Renal cortical epithelial cell (primary cell): ENCODE data around the gene CRTC3. TPM values are rescaled to one million over a fixed set of nuclear protein-coding genes. Genes with fewer than 3 reads are reported as not detected.

Experiments
- DNase-seq: peaks from one replicate; pipeline ENCODE4 v3.0.0-alpha.2; 2011; ENCODE audit warnings: low read depth
- total RNA-seq: library from RNA; depleted of rRNA; stranded (reverse); fragments of >200 nt; gene quantifications from 2 replicates; pipeline ENCODE4 v1.2.3, GENCODE V29; 2014

The CRTC3 gene
- total RNA-seq, 1 donor from 2014 or later, result 17.3 TPM

GRCh38 chr15:90523373-90523772, 6.3 kb upstream of the CRTC3 start:
- no peak for DNase-seq

- DNase-seq, result peak; percentile 23
Measured at GRCh38 chr15:90524018-90524803, 5.5 kb upstream of the CRTC3 start.

DNA sequence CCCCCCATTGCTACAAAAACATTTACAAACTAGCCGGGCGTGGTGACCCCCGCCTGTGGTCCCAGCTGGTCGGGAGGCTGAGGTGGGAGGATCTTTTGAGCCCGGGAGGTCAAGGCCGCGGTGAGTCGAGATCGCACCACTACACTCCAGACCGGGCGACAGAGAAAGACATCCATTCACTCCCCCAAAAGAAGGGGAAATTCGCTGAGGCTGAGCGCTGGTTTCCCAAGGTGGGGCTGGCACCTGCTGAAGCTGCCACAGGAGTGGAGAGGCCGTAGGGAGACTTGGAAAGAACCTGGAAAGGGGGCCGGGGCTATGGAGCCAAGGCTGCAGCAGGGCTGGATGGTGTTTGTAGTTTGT, 732 bp upstream of the CRTC3 start:
- DNase-seq, result no peak

DNA sequence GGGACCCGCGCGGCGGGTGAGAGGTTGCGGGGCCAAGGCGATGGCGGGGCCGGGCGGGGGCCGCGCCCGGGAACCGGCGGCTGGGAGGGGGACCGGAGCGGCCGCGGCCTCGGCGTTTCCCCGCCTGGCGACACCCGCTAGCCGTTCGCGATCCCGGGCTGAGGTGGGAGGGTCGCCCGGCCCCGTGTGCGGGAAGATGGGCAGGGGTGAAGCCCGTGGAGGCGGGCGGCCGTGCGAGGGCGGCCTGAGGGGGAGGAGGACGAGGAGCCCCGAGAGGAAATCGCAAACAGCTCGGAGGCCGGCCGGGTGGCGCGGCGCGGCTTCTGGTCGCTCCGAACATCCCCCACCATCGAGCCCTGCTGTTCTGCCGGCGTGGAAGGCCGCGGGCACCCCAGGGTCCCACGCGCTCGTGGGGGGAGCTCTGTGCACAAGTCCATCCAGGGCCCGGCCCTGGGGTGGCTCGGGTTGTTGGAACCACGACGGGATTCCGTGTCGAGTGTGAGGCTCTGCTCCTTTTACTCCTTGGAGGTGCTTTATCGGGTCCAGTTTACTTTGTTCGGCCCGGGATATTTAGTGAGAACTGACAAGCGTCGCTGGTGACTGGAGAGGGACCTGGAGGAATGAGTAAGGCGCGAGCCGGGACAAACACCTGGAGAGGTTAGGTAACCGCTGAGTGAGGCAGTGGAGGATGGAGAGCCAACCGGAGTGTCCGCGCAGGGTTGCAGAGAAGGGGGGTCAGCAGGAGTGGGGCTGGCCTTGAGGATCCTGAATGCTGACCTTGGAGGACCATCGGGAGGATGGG, 728 bp downstream of the CRTC3 start:
- DNase-seq, result no peak

- no peak for DNase-seq
Measured at GRCh38 chr15:90531147-90531546, 1.4 kb downstream of the CRTC3 start.

- DNase-seq, result no peak
Measured at GRCh38 chr15:90535254-90535653, 5.5 kb downstream of the CRTC3 start.

- DNase-seq, result no peak
Measured at GRCh38 chr15:90539789-90540188, 10.1 kb downstream of the CRTC3 start.

DNA sequence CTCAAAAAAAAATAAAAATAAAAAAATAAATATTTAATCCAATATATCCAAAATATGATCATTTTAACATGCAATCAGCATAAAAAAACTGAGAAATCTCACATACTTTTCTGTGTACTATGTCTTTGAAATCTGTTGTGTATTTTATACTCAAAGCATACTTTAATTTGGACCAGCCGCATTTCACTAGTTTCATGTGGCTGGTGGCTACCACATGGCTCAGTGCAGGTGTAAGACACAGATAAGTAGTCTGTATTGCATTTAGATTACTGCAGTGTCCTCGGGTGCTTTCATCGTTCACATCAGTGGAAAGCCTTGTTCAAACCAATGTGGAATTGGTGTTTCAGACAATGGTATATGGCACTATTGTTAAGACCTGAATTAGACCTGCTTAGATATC, 11.0 kb downstream of the CRTC3 start:
- no peak for DNase-seq

DNA sequence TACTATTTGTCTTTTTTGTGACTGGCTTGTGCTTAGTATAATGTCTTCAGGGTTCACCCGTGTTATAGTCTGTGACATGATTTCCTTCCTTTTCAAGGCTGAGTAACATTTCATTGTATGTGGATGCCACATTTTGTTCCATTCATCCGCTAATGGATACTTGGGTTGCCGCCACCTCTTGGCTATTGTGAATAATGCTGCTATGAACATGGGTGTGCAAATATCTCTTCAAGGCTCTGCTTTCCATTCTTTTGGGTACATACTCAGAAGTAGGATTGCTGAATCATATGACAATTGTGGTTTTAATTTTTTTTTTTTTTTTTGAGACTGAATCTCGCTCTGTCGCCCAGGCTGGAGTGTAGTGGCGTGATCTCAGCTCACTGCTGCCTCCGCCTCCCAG, 15.4 kb downstream of the CRTC3 start:
- no peak for DNase-seq

- DNase-seq, result no peak
Measured at GRCh38 chr15:90547540-90547939, 17.8 kb downstream of the CRTC3 start.

DNA sequence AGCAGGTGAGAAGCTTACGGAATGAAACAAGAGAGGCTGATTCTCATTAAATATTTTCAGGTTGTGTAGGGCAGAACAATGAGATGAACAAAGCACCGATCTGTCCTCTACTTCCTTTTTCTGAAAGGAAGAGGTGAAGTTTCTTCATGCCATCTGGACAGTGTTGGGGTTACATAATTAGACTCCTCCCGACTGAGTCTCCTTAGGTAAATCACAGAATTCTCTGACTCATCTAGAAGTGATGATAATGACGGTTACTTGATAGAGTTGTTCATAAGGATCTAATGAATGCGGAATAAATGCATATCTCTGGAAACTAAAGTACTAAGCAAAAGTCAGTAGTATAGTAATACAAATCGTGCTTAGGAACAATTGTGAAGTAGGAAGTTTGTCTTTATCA, 21.2 kb downstream of the CRTC3 start:
- no peak for DNase-seq

GRCh38 chr15:90552162-90552928, 22.6 kb downstream of the CRTC3 start:
- DNase-seq, result peak; percentile 59

DNA sequence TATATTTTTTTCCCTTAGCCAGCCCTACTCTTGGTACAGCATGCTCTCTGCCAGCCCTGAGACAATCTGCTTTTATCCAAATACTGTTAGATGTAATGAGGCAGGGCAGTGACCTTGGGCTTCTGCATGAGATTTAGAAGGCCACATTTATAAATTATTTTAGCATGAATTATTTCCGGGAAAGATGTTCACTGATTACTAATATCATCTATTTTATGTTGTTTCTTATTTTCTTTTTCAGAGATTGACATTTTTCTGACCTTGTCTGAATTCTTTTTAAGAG, 23.1 kb downstream of the CRTC3 start:
- DNase-seq, result no peak

DNA sequence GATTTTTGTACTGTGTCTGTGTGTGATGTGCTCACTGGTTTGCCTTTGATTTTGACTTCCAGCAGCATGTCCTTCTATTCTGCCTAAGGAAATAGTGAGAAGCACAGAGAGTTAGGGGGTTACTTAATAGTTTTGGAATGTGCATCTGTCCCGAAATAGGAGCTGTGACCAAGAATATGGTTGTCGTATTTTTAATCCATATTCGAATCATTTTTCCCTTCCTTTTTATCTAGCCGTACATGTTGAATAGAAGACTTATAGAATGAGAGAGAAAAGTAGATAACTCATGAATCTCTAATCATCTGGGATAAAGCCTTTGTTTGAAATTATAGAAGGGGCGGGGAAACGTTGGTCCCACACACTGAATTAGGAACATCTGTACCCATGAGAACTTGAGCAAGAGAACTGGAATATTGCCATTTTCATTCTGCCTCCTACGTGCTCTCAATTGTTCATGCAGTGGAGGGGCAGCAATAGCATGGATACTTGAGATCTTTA, 23.6 kb downstream of the CRTC3 start:
- DNase-seq, result no peak

DNA sequence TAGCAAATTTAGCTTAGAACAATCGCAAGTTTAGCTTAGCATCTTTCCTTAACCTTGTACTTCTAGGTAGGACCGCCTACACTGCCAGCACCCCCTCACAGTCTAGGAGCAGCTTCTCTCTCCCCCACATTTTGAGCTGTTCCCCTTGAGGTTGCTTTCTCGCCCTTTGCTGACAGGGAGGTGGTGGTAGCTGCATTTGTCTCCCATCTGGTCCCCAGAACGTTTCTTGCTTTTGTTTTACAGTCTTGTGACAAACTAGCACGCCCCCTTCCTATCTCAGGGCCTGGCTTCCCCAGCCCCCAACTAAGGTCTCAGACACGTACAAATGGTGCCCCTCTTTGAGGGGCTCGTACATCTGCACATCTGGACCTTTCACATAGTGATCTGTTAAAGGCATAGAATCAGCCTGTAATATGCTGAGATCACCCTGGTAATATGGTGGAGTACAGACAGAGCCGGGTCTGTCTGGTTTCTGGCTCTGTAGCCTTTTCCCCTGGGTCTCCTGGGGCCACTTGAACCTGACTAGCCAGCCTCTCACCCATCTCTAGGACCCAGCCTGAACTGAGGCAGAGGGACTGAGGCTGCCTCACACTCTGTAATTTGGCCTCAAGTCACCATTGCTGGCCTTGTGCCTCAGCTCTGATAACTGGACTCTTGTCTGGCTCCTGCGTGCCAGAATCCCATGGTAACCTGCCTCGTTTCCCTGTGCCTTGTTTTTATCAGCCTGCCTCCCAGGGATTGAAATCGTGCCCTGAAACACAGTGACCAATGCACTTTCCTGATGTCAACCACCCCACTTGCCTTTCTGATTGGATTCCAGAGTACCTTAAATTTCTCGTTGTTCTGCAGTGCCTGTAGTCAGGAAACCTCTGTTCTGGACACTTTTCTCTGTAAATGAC, 27.7 kb downstream of the CRTC3 start:
- peak; percentile 27 for DNase-seq

- no peak for DNase-seq
Measured at GRCh38 chr15:90558171-90558573, 28.4 kb downstream of the CRTC3 start.

DNA sequence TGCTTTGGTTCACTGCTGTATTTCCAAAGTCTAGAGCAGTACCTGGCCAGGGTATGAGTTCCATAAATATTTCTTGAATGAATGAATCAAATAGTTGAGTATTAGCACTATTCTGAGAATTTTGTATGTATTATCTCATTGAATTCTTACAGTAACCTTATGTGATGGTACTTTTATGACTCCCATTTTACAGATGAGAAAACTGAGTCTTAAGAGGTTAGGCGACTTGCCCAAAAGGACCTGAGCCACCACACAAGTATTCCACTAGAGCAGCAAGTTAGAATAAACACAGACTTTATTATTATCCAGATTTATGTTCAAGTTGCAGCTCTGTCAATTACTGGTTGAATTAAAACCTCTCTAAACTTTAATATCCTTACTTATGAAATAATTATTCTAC, 29.4 kb downstream of the CRTC3 start:
- DNase-seq, result no peak

- DNase-seq, result peak; percentile 27
Measured at GRCh38 chr15:90560229-90560776, 30.6 kb downstream of the CRTC3 start.

DNA sequence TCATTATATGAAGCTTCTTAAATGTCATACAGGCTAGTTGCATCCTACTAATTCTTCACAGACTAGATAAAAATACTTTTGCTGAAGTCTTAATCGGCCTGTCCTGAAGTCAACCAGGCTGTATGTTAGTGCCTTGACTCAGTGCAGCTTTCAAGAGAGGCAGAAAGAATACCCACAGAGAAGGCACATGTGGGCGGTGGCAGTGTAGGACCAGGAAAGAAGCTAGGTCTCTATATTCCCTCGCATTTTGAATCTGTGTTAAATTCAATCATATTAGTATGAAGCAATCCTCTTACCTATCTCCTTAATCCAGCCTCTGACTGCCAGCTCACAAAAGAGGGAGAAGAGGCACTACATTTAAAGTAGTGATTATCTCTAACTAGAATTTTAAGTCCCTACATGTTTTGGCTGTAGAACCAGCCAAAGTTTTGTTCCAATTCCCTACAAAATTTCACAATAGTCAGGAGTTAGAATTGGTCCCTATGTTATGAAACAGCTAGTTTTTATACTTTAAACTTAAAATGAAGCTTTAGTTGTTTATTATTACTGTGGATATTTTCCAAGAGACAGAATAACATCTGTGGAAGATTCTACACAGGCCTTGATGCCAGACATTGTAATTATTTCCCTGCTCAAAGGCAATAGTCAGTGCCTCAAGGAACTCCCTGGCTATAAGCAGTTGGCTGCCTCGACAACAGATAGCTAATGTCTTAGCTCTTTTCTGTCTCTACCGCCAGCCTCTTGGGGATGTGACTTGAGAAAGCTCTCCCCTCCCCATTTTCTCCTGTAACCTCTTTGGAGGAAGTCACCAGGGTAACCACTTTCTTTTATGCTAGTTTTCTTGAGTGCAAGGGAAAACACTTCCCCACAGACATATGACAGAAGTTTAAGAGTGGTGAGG, 31.9 kb downstream of the CRTC3 start:
- no peak for DNase-seq

DNA sequence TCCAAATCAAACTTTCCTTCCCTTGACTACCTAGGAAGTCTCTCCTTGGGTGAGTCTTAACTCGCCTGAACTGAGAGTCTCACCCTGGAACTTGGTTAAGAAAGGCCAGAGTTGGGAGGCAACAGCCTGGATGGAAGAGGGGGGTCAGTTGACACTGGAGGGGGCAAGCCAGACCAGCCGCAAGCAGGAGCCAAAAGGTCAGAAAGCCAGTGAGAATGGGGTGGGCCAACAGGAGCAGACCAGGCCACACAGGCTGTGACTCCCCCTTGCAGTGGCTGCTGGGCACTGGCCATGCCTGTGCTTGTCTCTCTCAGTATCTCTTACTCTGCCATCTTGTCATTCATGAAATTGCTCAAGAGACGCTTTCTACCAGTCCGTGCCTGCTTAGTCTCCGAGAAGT, 32.9 kb downstream of the CRTC3 start:
- DNase-seq, result no peak
